Purkinje cell (primary cell): Measurements from ENCODE around the gene STX16. TPM values are rescaled to one million over a fixed set of nuclear protein-coding genes. Genes with fewer than 3 reads are reported as not detected.

Source experiments
- polyA plus RNA-seq: library from polyadenylated mRNA; unstranded; fragments of >200 nt; fragmentation: Nextera tagmentation; gene quantifications from 2 replicates; pipeline ENCODE4 v1.2.1, GENCODE V29; 2014

STX16 gene
- polyA plus RNA-seq: 6.4 and 7.2 TPM in 2 replicates

DNA sequence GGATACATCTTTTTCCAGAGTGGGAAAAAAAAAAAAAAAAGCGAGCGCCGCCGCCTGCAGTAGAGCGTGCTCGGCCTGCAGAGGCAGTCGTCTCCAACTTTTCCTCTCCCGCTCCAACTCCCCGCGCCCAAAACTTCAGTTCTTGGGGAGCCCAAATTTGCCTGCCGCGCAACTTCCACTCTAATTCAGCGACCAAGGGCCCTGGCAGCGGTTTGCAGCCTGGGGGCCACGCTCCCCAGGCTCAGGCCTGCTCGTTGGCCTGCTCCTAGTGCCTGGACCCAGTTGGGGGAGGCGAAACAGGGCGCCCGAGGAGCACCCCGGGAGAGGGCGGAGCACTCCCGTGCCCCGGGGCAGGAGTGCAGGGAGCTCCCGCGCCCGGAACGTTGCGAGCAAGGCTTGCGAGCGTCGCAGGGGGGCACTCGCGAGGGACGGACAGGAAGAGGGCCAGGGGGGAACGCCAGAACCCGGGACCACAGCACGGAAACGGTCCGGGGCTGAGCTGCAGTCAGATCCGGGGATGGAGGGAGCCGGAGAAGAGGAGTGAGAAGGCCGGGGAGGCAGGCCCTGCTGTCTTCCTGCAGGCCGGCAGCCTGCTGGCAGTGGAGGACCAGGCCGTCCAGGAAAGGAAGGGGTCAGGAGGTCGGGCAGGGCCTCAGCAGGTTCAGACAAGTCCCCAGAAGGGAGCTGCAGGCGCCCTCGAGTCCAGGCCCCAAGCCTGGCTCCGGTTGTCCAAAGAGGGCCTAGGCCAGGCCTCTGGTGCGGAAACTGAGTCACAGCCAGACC, at the start of gene STX16:
Gene STX16, plus strand, starts transcription at position 508 of the 783 bp plus-strand sequence. CDS start 724 bp downstream, outside the sequence.

GRCh38 chr20:58692579-58693225, 41.6 kb downstream of the STX16 start, which contains the start of gene NPEPL1:
Gene NPEPL1 (plus strand): TSS chr20:58692800. CDS start chr20:58692901, 101 bp downstream.

Other genes with a start within 250 kb of the STX16 start
- gene APCDD1L, start 135.9 kb upstream of the STX16 start, polyA plus RNA-seq: 0.27 and 0.95 TPM in 2 replicates
- gene NPEPL1, start 41.5 kb downstream of the STX16 start, polyA plus RNA-seq: 0.15 and 0.60 TPM in 2 replicates
- gene GNAS-AS1, start 199.6 kb downstream of the STX16 start, polyA plus RNA-seq: not detected in 2 replicates
- gene GNAS, start 201.4 kb downstream of the STX16 start, polyA plus RNA-seq: 896 and 901 TPM in 2 replicates